ENCODE data around the gene TSPAN12. TPM values are rescaled to one million over a fixed set of nuclear protein-coding genes. Genes with fewer than 3 reads are reported as not detected.

Gene TSPAN12
- total and polyA plus RNA-seq, 2 of the 4 experiments (the other 2 are of a cell fraction), result 0.36 to 0.72 TPM

- Histone ChIP-seq H2AK9ac (replicated peaks; ENCODE audit: low read depth, low read length, poor library complexity) (no peak overlapping the region), H4K5ac (ENCODE audit: low read depth, low read length) (no peak overlapping the region), H2AK5ac (ENCODE audit: low read depth, low read length) (no peak overlapping the region), H3K4ac (ENCODE audit: low read depth, low read length) (no peak overlapping the region), H3K36me3 (ENCODE audit: control insufficient read depth, insufficient read depth, low read length) (peaks cover 7% of the 10 kb centered on the region; the same call in 1 of the 2 replicates), H3K18ac (ENCODE audit: low read depth, low read length) (no peak overlapping the region), H2AFZ (replicated peaks; ENCODE audit: low read length, poor library complexity) (no peak overlapping the region), H3K4me2 (ENCODE audit: low read depth, low read length) (no peak overlapping the region), H2BK15ac (ENCODE audit: low read depth, low read length) (no peak overlapping the region), H3K56ac (ENCODE audit: extremely low read depth, insufficient read depth, low read length) (no peak overlapping the region), H4K20me1 (ENCODE audit: insufficient read depth, low read length) (no peaks in the 10 kb centered on the region), H3K27ac (ENCODE audit: insufficient read depth, low read length) (no peak overlapping the region), H3K4me3 (ENCODE audit: insufficient read depth, low read depth, low read length) (no peak overlapping the region), H3K9me1 (ENCODE audit: insufficient read depth, low read length) (no peaks in the 10 kb centered on the region), H3K9ac (ENCODE audit: low read depth, low read length) (no peak overlapping the region), H4K91ac (ENCODE audit: insufficient read depth, low read depth, low read length) (no peak overlapping the region), H3K79me1 (ENCODE audit: low read depth in 1 of 2, low read length in 2 of 2) (no peaks in the 10 kb centered on the region), H2BK120ac (ENCODE audit: low read depth, low read length) (no peak overlapping the region), H2BK20ac (ENCODE audit: low read depth, low read length) (no peak overlapping the region), H3K9me3 (ENCODE audit: control insufficient read depth, insufficient read depth, low read length) (no peaks in the 10 kb centered on the region), H3K4me1 (ENCODE audit: control insufficient read depth, insufficient read depth, low read length) (peaks cover 2% of the 10 kb centered on the region; the same call in 1 of the 2 replicates), H3K14ac (replicated peaks; ENCODE audit: low read depth, low read length) (no peak overlapping the region), H4K8ac (ENCODE audit: low read depth in 2 of 2, low read length in 2 of 2) (no peak overlapping the region), H3K27me3 (ENCODE audit: control insufficient read depth, insufficient read depth, low read length) (no peaks in the 10 kb centered on the region), H3K23ac (ENCODE audit: low read depth, low read length) (no peak overlapping the region), H2BK5ac (ENCODE audit: low read depth, low read length, poor library complexity, severe bottlenecking) (no peak overlapping the region)
- dilution Hi-C loops (cut with HindIII; ENCODE audit: low sequenced_read_pairs, unreplicated experiment), result no loop called here
- intact Hi-C loops (cut with micrococcal nuclease), result no loop called here
- POLR2A ChIA-PET (ENCODE audit: unreplicated experiment), result no interaction called here
- DNase-seq, result no peak
- in situ Hi-C loops (cut with MboI; ENCODE audit: low sequenced_read_pairs), result no loop called here
- WGBS, 2 experiments (ENCODE audit: extremely low coverage in 2 of 2, insufficient read length in 1 of 2), result no CpG with 5 or more reads among the region's 1 CpG
- BruUV-seq (replicated peaks), result no TSS peak
- no peak for ATAC-seq (ENCODE audit: low read depth)
- CTCF ChIA-PET, result no interaction called here
- TF ChIP-seq RFX5 (IDR thresholded peaks at IDR 0.05; ENCODE audit: low read depth, low read length) (no peak), RAD21 (IDR thresholded peaks at IDR 0.05; ENCODE audit: low read length) (no peak), CEBPB (IDR thresholded peaks at IDR 0.05; ENCODE audit: low read depth, low read length) (no peak), FOS (IDR thresholded peaks at IDR 0.05; ENCODE audit: low read depth, low read length) (no peak)
Observed at GRCh38 chr7:120799147-120799546, 58.8 kb downstream of the TSPAN12 start.
